K562 (cell line): ENCODE measurements around the gene PDK3. TPM values are rescaled to one million over a fixed set of nuclear protein-coding genes. Genes with fewer than 3 reads are reported as not detected.

Experiments used
- ATAC-seq: fragments of 200-7000 bp; cut with Tn5 transposase; 3 replicates; pipeline ENCODE4 v1.9.1; 2020; ENCODE audit warnings: moderate library complexity
- BruUV-seq: library from RNA; stranded (reverse); fragments of 400-500 nt; replicated peaks from 2 replicates; lab custom pipeline; 2021; lab: Mats Ljungman, UMichigan
- CTCF ChIA-PET: fragments of 300-600 bp; formaldehyde crosslinking; extraction: SDS; loops from one replicate; lab custom pipeline; 2021; ENCODE audit warnings: low intra/inter-chr PET ratio; lab: Yijun Ruan, JAX
- POLR2A ChIA-PET: fragments of 300-600, 350-650 bp; sonication (Branson Sonifier 250); formaldehyde crosslinking; extraction: SDS; loops from one replicate; lab custom pipeline; 2021; ENCODE audit warnings: antibody characterized with exemption, inconsistent platforms; lab: Yijun Ruan, JAX
- DNase-seq, 4 experiments: peaks; one replicate each; pipeline versions ENCODE4 v3.0.0 to v3.0.0-alpha.2; 2011 to 2018; ENCODE audit warnings: low spot score in 3 of 4, mixed read lengths in 3 of 4; ENCODE audit errors: extremely low read depth in 1 of 4
- FAIRE-seq: peaks from 2 replicates; lab custom pipeline; 2011; peaks lifted over from hg19 to GRCh38; lab: Jason Lieb, UNC
- H2AFZ ChIP-seq: 2 replicates; pipeline ENCODE4 v1.6.0; 2011; ENCODE audit warnings: low read depth, low read length, control low read depth, inconsistent platforms
- H3K27ac ChIP-seq: fragments of 200-600 bp; 3 replicates; pipeline ENCODE4 v1.8.0; 2011; ENCODE audit warnings: low read depth, mild to moderate bottlenecking, control low read depth, inconsistent platforms, low read length, moderate library complexity, mixed read lengths; ENCODE audit errors: extremely low read depth
- H3K27me3 ChIP-seq, 2 experiments: fragments of 300-600 bp in 1 of 2; 2 replicates in 1 of 2; 3 replicates in 1 of 2; pipeline versions ENCODE4 v1.6.0 to v1.8.0; 2011; ENCODE audit warnings: inconsistent platforms in 2 of 2, low read length in 2 of 2, mild to moderate bottlenecking in 1 of 2, mixed read lengths in 1 of 2, moderate library complexity in 1 of 2; ENCODE audit not compliant: control insufficient read depth in 2 of 2, insufficient read depth in 2 of 2
- H3K36me3 ChIP-seq: fragments of 300-600 bp; 3 replicates; pipeline ENCODE4 v1.8.0; 2011; ENCODE audit warnings: mild to moderate bottlenecking, low read length, inconsistent platforms; ENCODE audit not compliant: control insufficient read depth, insufficient read depth
- H3K4me1 ChIP-seq, 2 experiments: fragments of 200-600 bp in 1 of 2; replicated peaks in 1 of 2; 2 replicates in 1 of 2; 3 replicates in 1 of 2; pipeline versions ENCODE4 v1.5.1 to v1.8.0; 2011; ENCODE audit warnings: inconsistent platforms in 2 of 2, low read length in 2 of 2, mild to moderate bottlenecking in 1 of 2, mixed read lengths in 1 of 2, moderate library complexity in 1 of 2; ENCODE audit not compliant: control insufficient read depth in 2 of 2, insufficient read depth in 2 of 2
- H3K4me2 ChIP-seq: 2 replicates; pipeline ENCODE4 v1.6.1; 2011; ENCODE audit warnings: low read length, control low read depth, inconsistent platforms, mixed read lengths; ENCODE audit not compliant: insufficient read depth
- H3K4me3 ChIP-seq: fragments of 200-600 bp; sonication (generic), shearing (Covaris generic); 2 replicates; pipeline ENCODE4 v1.5.1; 2016; ENCODE audit warnings: control low read depth, inconsistent platforms
- H3K79me2 ChIP-seq: fragments of 200-600 bp; 3 replicates; pipeline ENCODE4 v1.8.0; 2011; ENCODE audit warnings: low read length, inconsistent platforms; ENCODE audit not compliant: control insufficient read depth, insufficient read depth
- H3K9ac ChIP-seq, 2 experiments: 2 replicates each; pipeline versions ENCODE4 v1.6.0 to v1.6.1; 2011; ENCODE audit warnings: low read depth in 2 of 2, low read length in 2 of 2, control low read depth in 1 of 2, inconsistent platforms in 1 of 2, mild to moderate bottlenecking in 1 of 2, mixed read lengths in 1 of 2; ENCODE audit not compliant: insufficient read depth in 1 of 2
- H3K9me1 ChIP-seq: one replicate; pipeline ENCODE4 v1.6.0; 2011; ENCODE audit warnings: inconsistent platforms, mild to moderate bottlenecking, low read length, moderate library complexity; ENCODE audit not compliant: control insufficient read depth, insufficient read depth
- H3K9me3 ChIP-seq: replicated peaks from 2 replicates; pipeline ENCODE4 v1.5.1; 2011; ENCODE audit warnings: low read depth, low read length, inconsistent platforms; ENCODE audit not compliant: control insufficient read depth, insufficient read depth
- H4K20me1 ChIP-seq: replicated peaks from 2 replicates; pipeline ENCODE4 v1.6.1; 2011; ENCODE audit warnings: low read length, inconsistent platforms, mixed read lengths; ENCODE audit not compliant: control insufficient read depth, insufficient read depth
- ATF4 ChIP-seq: fragments of 450-650 bp; formaldehyde crosslinking; IDR thresholded peaks from 2 replicates; pipeline ENCODE4 v1.4.0; 2022; ENCODE audit warnings: mild to moderate bottlenecking, moderate library complexity
- CBX2 ChIP-seq: fragments of 200-600 bp; sonication (generic); IDR thresholded peaks from one replicate; pipeline ENCODE4 v1.6.1; 2012; ENCODE audit warnings: mild to moderate bottlenecking, low read length, inconsistent platforms; ENCODE audit not compliant: insufficient read depth, poor library complexity, severe bottlenecking
- HBP1 ChIP-seq: fragments of 450-650 bp; formaldehyde crosslinking; IDR thresholded peaks from 2 replicates; pipeline ENCODE4 v1.4.0; 2022; ENCODE audit warnings: missing genetic modification characterization
- HDGF ChIP-seq: fragments of 450-650 bp; IDR thresholded peaks from 2 replicates; pipeline ENCODE4 v1.6.1; 2016
- MBD1 ChIP-seq: fragments of 250-450 bp; sonication (Bioruptor Pico); IDR thresholded peaks from 2 replicates; pipeline ENCODE4 v1.8.0; 2022; ENCODE audit warnings: inconsistent platforms
- MEF2A ChIP-seq: IDR thresholded peaks from 2 replicates; pipeline ENCODE4 v1.6.1; 2011; ENCODE audit warnings: low read depth, mild to moderate bottlenecking, low read length, moderate library complexity; ENCODE audit not compliant: control insufficient read depth
- MLLT1 ChIP-seq, 2 experiments: fragments of 450-650 bp; IDR thresholded peaks; 2 replicates each; pipeline ENCODE4 v1.6.1; 2016
- NR0B1 ChIP-seq: fragments of 450-650 bp; IDR thresholded peaks from one replicate; pipeline ENCODE4 v1.6.1; 2018; ENCODE audit warnings: mild to moderate bottlenecking, moderate library complexity; ENCODE audit not compliant: partially characterized antibody
- PCBP2 ChIP-seq: fragments of 200-400 bp; formaldehyde crosslinking; IDR thresholded peaks from 2 replicates; pipeline ENCODE4 v1.6.1; 2018; ENCODE audit warnings: low read length, low read depth, mild to moderate bottlenecking, moderate library complexity; ENCODE audit not compliant: poor library complexity, severe bottlenecking
- POU5F1 ChIP-seq: fragments of 150-350 bp; IDR thresholded peaks from 2 replicates; pipeline ENCODE4 v1.6.1; 2014; ENCODE audit warnings: borderline replicate concordance, low read length, low read depth, mild to moderate bottlenecking; ENCODE audit not compliant: partially characterized antibody
- TAF15 ChIP-seq: fragments of 200-400 bp; formaldehyde crosslinking; IDR thresholded peaks from 2 replicates; pipeline ENCODE4 v1.6.1; 2017; ENCODE audit warnings: mild to moderate bottlenecking, low read depth, low read length, moderate library complexity
- ZNF431 ChIP-seq: sonication (generic); formaldehyde crosslinking; IDR thresholded peaks from 2 replicates; pipeline ENCODE4 v1.8.0; 2022; ENCODE audit warnings: mild to moderate bottlenecking, missing genetic modification reagents
- WGBS: fragments of 100-300 bp; shearing (Covaris generic); methylation state at CpG from one replicate; pipeline ENCODE4 v1.1.6; 2016; ENCODE audit warnings: low coverage, mixed read lengths; ENCODE audit not compliant: insufficient coverage; ENCODE audit errors: missing lambda C conversion rate; 5-methylcytosine and 5-hydroxymethylcytosine counted together
- in situ Hi-C: fragments of 300-500 bp; cut with MboI; formaldehyde crosslinking; loops from 4 replicates; pipeline ENCODE4 v1.15.0; 2018; ENCODE audit warnings: inconsistent platforms, mixed read lengths
- intact Hi-C: fragments of 100-400 bp; cut with micrococcal nuclease; formaldehyde crosslinking; loops from 2 replicates; pipeline ENCODE4 v1.14.2; 2022
- polyA plus RNA-seq, 8 experiments: library from polyadenylated mRNA; depleted of rRNA in 4 of 8; stranded (reverse) in 5 of 8; unstranded in 3 of 8; fragments of >200 nt; fragmentation: Nextera tagmentation in 2 of 8; fragmentation: Illumina TruSeq in 1 of 8; extraction: Ambion mirVana in 2 of 8; extraction: Trizol in 1 of 8; gene quantifications; 2 replicates each; pipeline versions ENCODE4 v1.2.1 to v1.2.3, GENCODE V29; 2011 to 2014; ENCODE audit warnings: inconsistent platforms in 1 of 8, missing spikeins in 1 of 8
- total RNA-seq, 7 experiments: library from RNA; depleted of rRNA in 6 of 7; stranded (reverse); fragments of >200 nt in 6 of 7; fragmentation: Illumina TruSeq in 2 of 7; extraction: Trizol in 2 of 7; gene quantifications; 2 replicates each; pipeline versions ENCODE4 v1.2.1 to v1.2.3, GENCODE V29; 2011 to 2021; ENCODE audit warnings: low replicate concordance in 1 of 7

The PDK3 gene
- total and polyA plus RNA-seq, 9 of the 15 experiments (the other 6 are each of a cell fraction or from before 2014, with no cell fraction given), result 0.20 to 4.9 (median 0.95) TPM

- no peak for DNase-seq
- in situ Hi-C loops (no loop called here), intact Hi-C loops (no loop called here)
- POLR2A ChIA-PET, result no interaction called here
- Histone ChIP-seq H3K9me3 (no peaks in the 10 kb centered on the region), H3K4me2 (no peak overlapping the region), H3K4me3 (no peak overlapping the region), H3K4me1 (no peaks in the 10 kb centered on the region), H2AFZ (no peak overlapping the region), H3K79me2 (no peaks in the 10 kb centered on the region), H3K36me3 (no peaks in the 10 kb centered on the region), H3K27me3 (peaks cover 0 to 3% of the 10 kb centered on the region in 2 experiments; a peak in 1 of 5 replicates), H3K27ac (no peak overlapping the region), H4K20me1 (no peaks in the 10 kb centered on the region), H3K9ac (no peak overlapping the region), H3K9me1 (no peaks in the 10 kb centered on the region)
- no peak for FAIRE-seq
- no TSS peak for BruUV-seq
- 0% methylated on average over 3 of the region's 3 CpGs for WGBS
- CTCF ChIA-PET, result no interaction called here
- TF ChIP-seq HBP1 (CRISPR knock-in tag) (no peak), MLLT1 (IDR thresholded peaks at IDR 0.05) (no peak), MBD1 (CRISPR knock-in tag) (no peak), ZNF431 (CRISPR knock-in tag) (no peak), TAF15 (no peak), CBX2 (no peak), ATF4 (CRISPR knock-in tag) (no peak), HDGF (no peak), NR0B1 (no peak), MEF2A (no peak), PCBP2 (no peak), POU5F1 (no peak)
- ATAC-seq, result no peak
Measured at GRCh38 chrX:24448762-24449250, 16.3 kb upstream of the PDK3 start.
